Measurements from ENCODE around the gene MRPS17.

Gene MRPS17

GRCh38 chr7:55973747-55974250 is 22.1 kb downstream of the MRPS17 start:
- DNase-seq, result no peak

DNA sequence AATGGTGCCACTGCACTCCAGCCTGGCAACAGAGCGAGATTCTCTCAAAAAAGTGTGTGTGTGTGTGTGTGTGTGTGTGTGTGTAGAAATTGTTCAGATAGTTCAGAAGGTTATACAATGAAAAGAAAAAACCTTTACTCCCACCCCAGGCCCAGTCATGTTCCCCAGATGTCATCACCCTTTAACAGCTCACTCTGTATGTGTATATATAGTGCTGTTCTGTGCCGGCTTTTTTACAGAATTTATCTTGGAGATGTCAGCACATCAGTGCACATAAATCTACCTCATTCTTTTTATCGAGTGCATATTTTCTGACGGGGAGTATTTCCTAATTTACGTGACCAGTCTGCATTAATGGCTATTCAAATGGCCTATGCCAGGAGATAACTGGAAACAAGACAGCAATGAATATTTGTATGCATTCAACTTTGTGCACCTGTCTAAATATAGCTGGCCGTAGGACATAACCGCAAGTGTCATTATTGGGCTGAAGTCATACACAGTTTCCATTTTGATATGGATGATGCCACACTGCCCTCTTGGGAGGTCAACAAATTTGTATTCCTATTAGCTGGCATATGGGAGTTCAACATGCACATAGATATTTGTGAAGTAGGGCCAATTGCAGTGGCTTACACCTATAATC is 24.4 kb downstream of the MRPS17 start:
- no peak for DNase-seq

- no peak for DNase-seq
These were observed 26.2 kb downstream of the MRPS17 start for GRCh38 chr7:55977831-55978230.

DNA sequence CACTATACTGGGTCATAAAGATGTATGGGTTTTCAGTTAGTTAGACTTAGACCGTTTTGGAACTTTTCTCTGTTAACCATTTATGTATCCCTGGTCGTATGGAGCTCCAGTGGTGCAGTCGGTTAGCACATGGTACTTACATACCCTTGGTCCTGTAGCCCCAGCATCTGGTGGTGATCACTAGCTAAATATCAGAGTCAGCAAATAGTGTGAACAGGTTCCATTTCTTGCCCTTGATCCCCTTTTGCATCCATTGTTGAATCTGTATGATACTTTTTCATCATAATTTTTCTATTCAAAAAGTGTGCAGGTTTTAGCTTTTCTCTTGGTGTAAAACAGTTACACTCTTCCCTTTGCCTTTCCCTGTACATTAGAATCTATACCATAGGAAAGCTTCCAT is 28.6 kb downstream of the MRPS17 start:
- DNase-seq, result no peak

GRCh38 chr7:55983537-55983936 is 31.9 kb downstream of the MRPS17 start:
- DNase-seq, result no peak

DNA sequence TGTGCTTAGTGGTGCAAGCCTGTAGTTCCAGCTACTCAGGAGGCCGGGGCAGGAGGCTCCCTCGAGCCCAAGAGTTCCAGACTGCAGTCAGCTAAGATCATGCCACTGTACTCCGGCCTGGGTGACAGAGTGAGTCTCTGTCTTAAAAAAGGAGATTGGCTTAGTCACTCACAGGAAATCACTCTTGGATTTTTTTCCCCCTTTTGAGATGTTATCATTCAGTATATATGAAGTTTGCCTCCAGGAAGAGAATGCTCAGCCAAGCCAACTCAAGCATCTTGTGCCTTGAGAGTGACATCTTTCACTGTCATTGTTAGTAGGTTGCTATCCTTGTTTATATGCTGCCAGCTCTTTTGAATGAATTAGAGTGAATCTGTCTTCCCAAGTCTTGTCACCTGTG is 40.7 kb downstream of the MRPS17 start:
- no peak for DNase-seq

- DNase-seq, result no peak
These were observed 45.3 kb downstream of the MRPS17 start for GRCh38 chr7:55996856-55997500.

GRCh38 chr7:56003749-56004148 is 52.1 kb downstream of the MRPS17 start:
- DNase-seq, result no peak
